PC-9 (cell line): Measurements from ENCODE around the gene DR1. TPM values are rescaled to one million over a fixed set of nuclear protein-coding genes. Genes with fewer than 3 reads are reported as not detected.

Experiments used
- BruUV-seq: library from RNA; stranded (reverse); fragments of 400-500 nt; replicated peaks from 2 replicates; lab custom pipeline; 2021; lab: Mats Ljungman, UMichigan
- CTCF ChIA-PET: fragments of 300-600 bp; sonication (Branson Sonifier 250); formaldehyde crosslinking; loops from one replicate; lab custom pipeline; 2022; ENCODE audit warnings: antibody characterized with exemption; lab: Charles Lee
- POLR2A ChIA-PET: fragments of 300-600 bp; sonication (Branson Sonifier 250); formaldehyde crosslinking; loops from one replicate; lab custom pipeline; 2022; ENCODE audit warnings: antibody characterized with exemption; ENCODE audit not compliant: unreplicated experiment; lab: Charles Lee
- DNase-seq, 2 experiments: peaks; one replicate each; pipeline versions ENCODE4 v3.0.0 to v3.0.0-alpha.2; 2015 to 2022; ENCODE audit warnings: mixed read lengths in 1 of 2
- H2AFZ ChIP-seq: fragments of 200-600 bp; sonication (generic); 2 replicates; pipeline ENCODE4 v1.8.1; 2017; ENCODE audit warnings: antibody characterized with exemption
- H3F3A ChIP-seq: fragments of 200-600 bp; sonication (generic); 2 replicates; pipeline ENCODE4 v1.8.1; 2017; ENCODE audit warnings: antibody characterized with exemption, mild to moderate bottlenecking, low read depth; ENCODE audit not compliant: insufficient read depth
- H3K27ac ChIP-seq: fragments of 200-600 bp; sonication (generic); 2 replicates; pipeline ENCODE4 v1.6.1; 2016; ENCODE audit warnings: mixed run types
- H3K27me3 ChIP-seq: fragments of 200-600 bp; sonication (generic); 2 replicates; pipeline ENCODE4 v1.6.1; 2016; ENCODE audit warnings: low read depth, mixed run types; ENCODE audit not compliant: insufficient read depth
- H3K36me3 ChIP-seq: fragments of 200-600 bp; sonication (generic); 2 replicates; pipeline ENCODE4 v1.6.1; 2016; ENCODE audit warnings: low read depth, mixed run types
- H3K4me1 ChIP-seq: fragments of 200-600 bp; sonication (generic); replicated peaks from 2 replicates; pipeline ENCODE4 v1.6.1; 2016; ENCODE audit warnings: mixed run types; ENCODE audit not compliant: insufficient read depth
- H3K4me2 ChIP-seq: fragments of 200-600 bp; sonication (generic); 2 replicates; pipeline ENCODE4 v1.6.1; 2017; ENCODE audit warnings: mixed run types
- H3K4me3 ChIP-seq: fragments of 200-600 bp; sonication (generic); 2 replicates; pipeline ENCODE4 v1.6.1; 2016; ENCODE audit warnings: mixed run types
- H3K79me2 ChIP-seq: fragments of 200-600 bp; sonication (generic); 2 replicates; pipeline ENCODE4 v1.6.1; 2017; ENCODE audit warnings: low read depth, mixed run types
- H3K9me2 ChIP-seq: fragments of 200-600 bp; sonication (generic); 2 replicates; pipeline ENCODE4 v1.8.1; 2017; ENCODE audit warnings: mild to moderate bottlenecking; ENCODE audit not compliant: insufficient read depth
- H3K9me3 ChIP-seq: fragments of 200-600 bp; sonication (generic); 2 replicates; pipeline ENCODE4 v1.8.1; 2016; ENCODE audit warnings: low read depth; ENCODE audit not compliant: insufficient read depth
- H4K20me1 ChIP-seq: fragments of 200-600 bp; sonication (generic); 2 replicates; pipeline ENCODE4 v1.8.1; 2017; ENCODE audit not compliant: insufficient read depth
- EZH2 ChIP-seq: fragments of 200-600 bp; sonication (generic); IDR thresholded peaks from 2 replicates; pipeline ENCODE4 v1.8.0; 2017; ENCODE audit warnings: antibody characterized with exemption, low read depth
- intact Hi-C: fragments of 100-400 bp; cut with micrococcal nuclease; formaldehyde crosslinking; loops from one replicate; pipeline ENCODE4 v1.10.0; 2022; ENCODE audit not compliant: unreplicated experiment
- total RNA-seq: library from RNA; stranded (reverse); gene quantifications from 2 replicates; pipeline ENCODE4 v1.2.3, GENCODE V29; 2021
- TF ChIP-seq, protein P1 (sequence below): fragments of 200-600 bp; sonication (generic); conservative IDR thresholded peaks from 2 replicates; pipeline ENCODE4 v1.6.1; 2017; ENCODE audit warnings: mixed run types, antibody characterized with exemption, mild to moderate bottlenecking, moderate library complexity

Gene DR1
- total RNA-seq, 1 experiment from 2014 or later: 37.8 TPM

DNA sequence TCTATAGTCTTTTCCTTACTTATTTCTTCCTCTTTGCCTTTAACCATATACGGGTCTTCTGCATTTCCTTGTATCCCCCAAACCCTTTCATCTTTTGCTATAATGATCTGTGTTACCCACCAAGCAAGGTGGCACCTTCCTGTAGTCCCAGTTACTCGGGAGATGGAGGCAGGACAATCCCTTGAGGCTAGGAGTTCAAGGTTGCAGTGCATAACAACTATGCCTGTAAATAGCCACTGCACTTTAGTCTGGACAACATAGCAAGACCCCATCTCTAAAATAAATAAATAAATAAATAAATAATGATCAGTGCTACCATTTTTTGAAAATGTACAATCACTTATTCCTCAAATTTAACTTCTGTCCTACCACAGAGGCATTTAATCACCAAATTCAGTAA, 11.5 kb downstream of the DR1 start:
- Histone ChIP-seq H3K36me3 (peaks cover 66% of the 10 kb centered on the region), H3K4me3 (no peak overlapping the region), H3K27me3 (no peaks in the 10 kb centered on the region), H4K20me1 (peaks cover 15% of the 10 kb centered on the region), H3F3A (peaks cover 5% of the 10 kb centered on the region), H2AFZ (no peak overlapping the region), H3K27ac (no peak overlapping the region), H3K79me2 (peaks cover 86% of the 10 kb centered on the region), H3K4me1 (no peaks in the 10 kb centered on the region), H3K9me2 (no peaks in the 10 kb centered on the region), H3K9me3 (no peaks in the 10 kb centered on the region), H3K4me2 (no peak overlapping the region)
- intact Hi-C loops: no loop called here
- DNase-seq: no peak
- TF ChIP-seq, protein P1, sequence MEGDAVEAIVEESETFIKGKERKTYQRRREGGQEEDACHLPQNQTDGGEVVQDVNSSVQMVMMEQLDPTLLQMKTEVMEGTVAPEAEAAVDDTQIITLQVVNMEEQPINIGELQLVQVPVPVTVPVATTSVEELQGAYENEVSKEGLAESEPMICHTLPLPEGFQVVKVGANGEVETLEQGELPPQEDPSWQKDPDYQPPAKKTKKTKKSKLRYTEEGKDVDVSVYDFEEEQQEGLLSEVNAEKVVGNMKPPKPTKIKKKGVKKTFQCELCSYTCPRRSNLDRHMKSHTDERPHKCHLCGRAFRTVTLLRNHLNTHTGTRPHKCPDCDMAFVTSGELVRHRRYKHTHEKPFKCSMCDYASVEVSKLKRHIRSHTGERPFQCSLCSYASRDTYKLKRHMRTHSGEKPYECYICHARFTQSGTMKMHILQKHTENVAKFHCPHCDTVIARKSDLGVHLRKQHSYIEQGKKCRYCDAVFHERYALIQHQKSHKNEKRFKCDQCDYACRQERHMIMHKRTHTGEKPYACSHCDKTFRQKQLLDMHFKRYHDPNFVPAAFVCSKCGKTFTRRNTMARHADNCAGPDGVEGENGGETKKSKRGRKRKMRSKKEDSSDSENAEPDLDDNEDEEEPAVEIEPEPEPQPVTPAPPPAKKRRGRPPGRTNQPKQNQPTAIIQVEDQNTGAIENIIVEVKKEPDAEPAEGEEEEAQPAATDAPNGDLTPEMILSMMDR: no peak
- no peak for TF ChIP-seq EZH2
- ChIA-PET CTCF (no interaction called here), POLR2A (no interaction called here)
- no TSS peak for BruUV-seq

DNA sequence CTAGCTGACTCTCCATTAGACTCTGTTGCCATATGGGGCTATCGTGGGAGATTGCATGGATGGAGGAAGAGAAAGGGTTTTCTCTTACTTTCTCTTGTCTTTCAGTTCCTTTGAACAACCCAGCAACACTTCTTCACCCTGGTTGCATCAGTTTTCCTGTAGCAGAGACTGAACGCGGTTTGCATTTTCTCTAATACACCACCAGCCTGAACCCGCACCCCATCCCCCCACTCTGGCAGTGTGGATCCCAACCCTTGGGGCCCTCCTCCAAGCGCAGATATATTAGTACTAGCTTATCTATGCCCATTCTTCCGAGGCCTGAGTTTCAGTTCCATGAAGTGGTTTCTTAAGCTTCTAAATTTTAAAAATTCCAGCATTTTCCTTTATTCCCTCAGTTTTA, 12.6 kb downstream of the DR1 start:
- H3K36me3 ChIP-seq: peaks cover 67% of the 10 kb centered on the region
- TF ChIP-seq, protein P1: no peak
- no peak for TF ChIP-seq EZH2
- intact Hi-C loops: no loop called here

DNA sequence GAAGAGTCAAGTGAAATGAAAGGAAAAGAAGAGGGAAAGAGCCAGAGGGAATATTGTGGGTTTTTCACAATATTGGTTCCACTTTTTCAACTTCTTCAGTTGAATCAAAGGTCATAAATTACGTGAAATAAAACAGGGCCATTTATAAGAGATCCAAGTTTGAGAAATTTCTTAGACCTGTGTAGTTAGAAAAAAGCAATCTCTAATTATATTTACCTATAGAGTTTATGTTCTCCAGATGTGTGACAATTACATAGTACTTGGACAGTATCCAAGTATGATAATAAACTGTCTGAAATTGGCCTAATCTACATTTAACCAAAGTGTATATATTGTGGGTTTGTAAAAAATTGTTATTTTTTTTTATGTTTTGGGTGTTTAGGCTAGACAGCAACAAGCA, 14.4 kb downstream of the DR1 start:
- CTCF ChIA-PET: no interaction called here

More for the DNA sequence above, 12.6 kb downstream of the DR1 start:
- H2AFZ ChIP-seq: no peak overlapping the region
- no TSS peak for BruUV-seq
- H3F3A ChIP-seq: peaks cover 5% of the 10 kb centered on the region
- peaks cover 75% of the 10 kb centered on the region for H3K79me2 ChIP-seq
- H3K4me3 ChIP-seq: no peak overlapping the region
- H3K27me3 ChIP-seq: no peaks in the 10 kb centered on the region
- no peak for DNase-seq
- no peaks in the 10 kb centered on the region for H3K9me2 ChIP-seq
- ChIA-PET CTCF (no interaction called here), POLR2A (no interaction called here)
- peaks cover 15% of the 10 kb centered on the region for H4K20me1 ChIP-seq
- H3K4me1 ChIP-seq: no peaks in the 10 kb centered on the region
- H3K27ac ChIP-seq: no peak overlapping the region
- H3K9me3 ChIP-seq: no peaks in the 10 kb centered on the region
- H3K4me2 ChIP-seq: no peak overlapping the region

DNA sequence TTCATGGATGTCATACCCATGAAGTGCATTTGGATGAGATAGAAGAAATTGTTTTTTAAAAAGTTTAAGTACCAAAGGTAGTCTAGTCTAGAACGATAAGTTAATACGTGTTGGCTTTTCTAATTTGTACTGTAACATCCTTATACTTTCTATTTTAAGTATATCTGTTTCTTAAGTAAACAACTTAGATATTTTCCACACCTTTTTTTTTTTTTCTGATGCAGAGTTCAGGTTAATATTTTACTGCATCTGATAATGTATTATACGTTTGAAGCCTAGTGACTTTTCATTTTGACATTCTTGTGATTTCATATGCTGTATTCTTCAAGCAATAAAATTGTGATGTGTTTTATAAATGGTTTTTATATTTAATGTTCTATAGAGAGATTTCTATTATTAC, 16.5 kb downstream of the DR1 start:
- Histone ChIP-seq H3K4me1 (no peaks in the 10 kb centered on the region), H3F3A (peaks cover 5% of the 10 kb centered on the region), H3K27ac (no peak overlapping the region), H3K9me3 (no peaks in the 10 kb centered on the region), H3K4me2 (no peak overlapping the region), H3K79me2 (peaks cover 46% of the 10 kb centered on the region), H3K4me3 (no peak overlapping the region), H4K20me1 (peaks cover 20% of the 10 kb centered on the region), H3K27me3 (no peaks in the 10 kb centered on the region), H3K36me3 (peaks cover 56% of the 10 kb centered on the region), H3K9me2 (no peaks in the 10 kb centered on the region), H2AFZ (no peak overlapping the region)
- DNase-seq: no peak
- TF ChIP-seq, protein P1: no peak
- TF ChIP-seq EZH2: no peak
- POLR2A ChIA-PET: no interaction called here
- intact Hi-C loops: no loop called here
- CTCF ChIA-PET: no interaction called here
- no TSS peak for BruUV-seq

More for the DNA sequence above, 14.4 kb downstream of the DR1 start:
- Histone ChIP-seq H3F3A (peaks cover 5% of the 10 kb centered on the region), H3K9me2 (no peaks in the 10 kb centered on the region), H3K9me3 (no peaks in the 10 kb centered on the region), H3K36me3 (peaks cover 64% of the 10 kb centered on the region), H2AFZ (no peak overlapping the region), H3K27me3 (no peaks in the 10 kb centered on the region), H3K4me1 (no peaks in the 10 kb centered on the region), H3K4me3 (no peak overlapping the region), H3K27ac (no peak overlapping the region), H4K20me1 (peaks cover 20% of the 10 kb centered on the region), H3K4me2 (no peak overlapping the region), H3K79me2 (peaks cover 59% of the 10 kb centered on the region)
- no peak for DNase-seq
- POLR2A ChIA-PET: no interaction called here
- BruUV-seq: no TSS peak
- no peak for TF ChIP-seq EZH2
- intact Hi-C loops: no loop called here
